ENCODE results near the gene RNF220.
A peak's percentile ranks its signal among the peaks of the same experiment; 100 is the strongest.

Gene RNF220

GRCh38 chr1:44405031-44405797 lies at the start of gene RNF220:
TSS of gene RNF220 (plus strand) at chr1:44405255.
- no peak for DNase-seq (ENCODE audit: low read depth)

DNA sequence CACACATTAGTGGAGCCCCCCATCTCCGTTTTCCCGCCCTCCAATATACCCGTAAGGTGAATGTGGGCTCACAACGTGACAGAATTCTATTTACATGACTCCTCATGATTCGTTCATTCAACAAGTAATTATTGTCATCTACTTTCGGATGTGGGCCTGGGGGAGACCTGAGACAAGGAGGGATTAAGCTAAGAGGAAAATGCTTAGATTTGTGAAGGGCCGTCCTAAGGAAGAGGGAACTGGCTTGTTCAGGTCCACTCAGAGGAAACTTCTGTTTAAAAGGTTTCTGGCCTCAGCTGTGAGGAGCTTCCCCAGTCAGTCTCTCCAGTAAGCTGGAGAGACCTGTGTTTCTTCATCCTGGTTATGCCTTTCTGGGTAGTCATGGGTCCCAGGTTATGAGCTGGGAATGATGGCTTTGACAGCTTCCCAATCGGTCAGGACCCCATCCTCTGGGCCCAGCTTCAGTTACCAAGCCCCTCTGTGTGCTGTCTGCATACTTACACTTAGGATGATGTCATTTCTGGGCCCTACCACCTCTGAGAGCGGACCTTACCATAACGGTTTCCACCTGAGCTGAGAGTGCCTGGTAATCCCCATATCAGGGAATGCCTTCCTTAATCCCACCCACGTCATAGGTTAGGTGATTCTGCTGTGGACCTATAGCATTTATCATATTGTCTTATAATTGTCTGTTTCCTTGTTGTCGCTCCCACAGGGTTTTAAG lies 49.3 kb upstream of the RNF220 start:
- no peak for DNase-seq (ENCODE audit: low read depth)

DNA sequence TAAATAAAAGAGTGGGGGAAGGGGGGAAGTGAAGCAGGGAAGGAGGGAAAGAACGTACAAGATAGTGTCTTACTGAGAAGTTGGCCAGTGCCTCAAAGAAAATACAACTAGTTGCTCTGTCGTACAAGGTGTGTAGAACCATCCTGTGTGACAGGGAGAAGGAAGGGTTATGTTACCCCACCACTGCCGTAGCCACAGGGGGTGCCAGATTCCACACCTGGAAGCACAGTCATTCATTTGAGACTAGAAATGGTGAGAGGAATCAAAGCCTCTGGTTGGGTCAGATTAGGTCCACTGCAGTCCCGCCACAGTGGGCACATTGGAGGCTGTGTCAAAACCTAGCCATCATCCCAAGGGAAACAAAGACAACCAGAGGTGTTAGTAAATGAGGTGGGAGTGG lies 47.3 kb upstream of the RNF220 start:
- no peak for DNase-seq (ENCODE audit: low read depth)

- DNase-seq (ENCODE audit: low read depth): no peak
Measured at GRCh38 chr1:44359234-44359935, 45.7 kb upstream of the RNF220 start.

DNA sequence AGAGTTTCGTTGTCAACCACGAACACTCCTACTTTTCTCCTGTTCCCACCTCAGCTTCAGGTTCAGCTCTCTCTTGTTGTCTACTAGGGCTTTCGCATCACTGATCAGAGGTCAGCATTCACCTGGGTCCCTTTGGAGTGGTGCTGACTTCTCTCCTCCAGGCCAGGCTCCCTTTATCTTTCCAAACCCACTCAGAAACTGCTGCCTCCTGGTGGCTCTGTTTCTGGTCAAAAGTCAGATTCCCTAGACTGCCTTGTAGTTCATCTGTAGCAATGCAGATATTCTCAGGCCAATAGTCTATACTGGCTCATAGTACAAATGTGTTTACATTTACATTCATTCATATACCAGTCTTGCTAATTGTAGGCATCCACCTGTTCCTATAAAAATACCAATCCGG lies 43.6 kb upstream of the RNF220 start:
- DNase-seq (ENCODE audit: low read depth): no peak

DNA sequence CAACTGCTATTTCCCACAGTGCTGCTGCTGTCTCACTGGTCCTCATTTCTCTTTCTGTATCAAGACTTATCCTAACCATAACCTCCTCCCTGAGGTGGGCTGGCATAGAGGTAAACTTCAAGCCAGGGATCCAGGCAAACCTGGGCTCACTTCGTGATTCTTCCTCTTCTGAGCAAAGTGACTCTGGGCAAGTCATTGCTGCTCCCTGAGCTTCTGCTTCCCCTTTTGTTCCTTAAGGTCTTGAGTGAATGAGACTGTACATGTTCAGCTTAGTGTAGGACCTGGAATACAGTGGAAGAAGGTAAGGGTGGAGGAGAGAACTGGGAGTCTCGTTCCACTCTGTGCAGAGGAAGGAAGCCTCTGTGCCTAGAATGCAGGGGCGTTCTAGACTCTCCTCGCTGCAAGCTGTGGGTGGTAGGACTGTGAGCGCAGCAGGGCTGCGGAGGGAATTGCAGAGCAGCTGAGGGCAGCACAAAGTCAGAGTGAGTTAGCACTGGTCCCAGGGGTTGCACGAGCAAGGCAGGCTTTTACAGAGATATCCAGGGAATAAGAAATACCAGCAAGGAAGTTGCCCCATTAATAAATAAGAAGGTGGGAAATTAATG lies 38.6 kb upstream of the RNF220 start:
- no peak for DNase-seq (ENCODE audit: low read depth)

GRCh38 chr1:44367944-44368343 lies 37.1 kb upstream of the RNF220 start:
- no peak for DNase-seq (ENCODE audit: low read depth)

- no peak for DNase-seq (ENCODE audit: low read depth)
Measured at GRCh38 chr1:44368471-44369151, 36.4 kb upstream of the RNF220 start.

DNA sequence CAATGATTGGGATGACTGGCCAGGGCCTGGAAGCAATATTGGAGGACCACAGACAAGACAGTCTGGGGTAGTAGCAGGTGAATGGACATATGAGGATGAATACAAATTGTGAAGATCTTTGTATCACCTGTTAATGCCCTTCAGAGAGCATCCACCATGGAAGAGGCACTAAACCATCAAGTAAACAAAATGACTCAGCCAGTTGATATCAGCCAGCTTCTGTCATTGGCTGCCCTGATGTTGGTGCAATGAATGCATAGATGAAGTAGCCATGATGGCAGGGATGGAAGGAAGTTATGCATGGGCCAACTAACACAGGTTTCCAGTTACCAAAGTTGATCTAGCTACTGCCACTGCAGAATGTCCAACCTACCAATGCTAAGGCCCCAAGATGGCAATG lies 33.8 kb upstream of the RNF220 start:
- DNase-seq (ENCODE audit: low read depth): no peak

DNA sequence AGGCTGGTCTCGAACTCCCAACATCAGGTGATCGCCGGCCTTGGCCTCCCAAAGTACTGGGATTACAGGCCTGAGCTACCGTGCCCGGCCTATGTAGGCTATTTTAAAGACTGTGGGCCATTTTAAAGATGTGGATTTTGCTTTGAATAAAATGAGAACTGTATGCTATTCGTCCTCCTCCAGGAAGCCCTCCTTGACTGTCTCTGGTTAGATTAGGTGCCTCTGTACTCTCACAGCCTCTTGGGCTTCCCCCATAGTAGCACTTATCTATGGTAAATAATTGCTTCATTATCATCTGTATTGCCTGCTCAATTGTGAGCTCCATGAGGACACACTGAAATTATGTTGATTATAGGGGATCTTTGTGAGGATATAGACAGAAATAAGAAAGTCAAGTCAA lies 29.5 kb upstream of the RNF220 start:
- DNase-seq (ENCODE audit: low read depth): no peak

- DNase-seq (ENCODE audit: low read depth): peak; percentile 24
Measured at GRCh38 chr1:44377925-44378784, 26.9 kb upstream of the RNF220 start.

GRCh38 chr1:44380666-44381177 lies 24.3 kb upstream of the RNF220 start:
- DNase-seq (ENCODE audit: low read depth): no peak

GRCh38 chr1:44388551-44388950 lies 16.5 kb upstream of the RNF220 start:
- DNase-seq (ENCODE audit: low read depth): no peak

- no peak for DNase-seq (ENCODE audit: low read depth)
Measured at GRCh38 chr1:44389437-44389836, 15.6 kb upstream of the RNF220 start.

GRCh38 chr1:44390277-44390676 lies 14.8 kb upstream of the RNF220 start:
- DNase-seq (ENCODE audit: low read depth): no peak

DNA sequence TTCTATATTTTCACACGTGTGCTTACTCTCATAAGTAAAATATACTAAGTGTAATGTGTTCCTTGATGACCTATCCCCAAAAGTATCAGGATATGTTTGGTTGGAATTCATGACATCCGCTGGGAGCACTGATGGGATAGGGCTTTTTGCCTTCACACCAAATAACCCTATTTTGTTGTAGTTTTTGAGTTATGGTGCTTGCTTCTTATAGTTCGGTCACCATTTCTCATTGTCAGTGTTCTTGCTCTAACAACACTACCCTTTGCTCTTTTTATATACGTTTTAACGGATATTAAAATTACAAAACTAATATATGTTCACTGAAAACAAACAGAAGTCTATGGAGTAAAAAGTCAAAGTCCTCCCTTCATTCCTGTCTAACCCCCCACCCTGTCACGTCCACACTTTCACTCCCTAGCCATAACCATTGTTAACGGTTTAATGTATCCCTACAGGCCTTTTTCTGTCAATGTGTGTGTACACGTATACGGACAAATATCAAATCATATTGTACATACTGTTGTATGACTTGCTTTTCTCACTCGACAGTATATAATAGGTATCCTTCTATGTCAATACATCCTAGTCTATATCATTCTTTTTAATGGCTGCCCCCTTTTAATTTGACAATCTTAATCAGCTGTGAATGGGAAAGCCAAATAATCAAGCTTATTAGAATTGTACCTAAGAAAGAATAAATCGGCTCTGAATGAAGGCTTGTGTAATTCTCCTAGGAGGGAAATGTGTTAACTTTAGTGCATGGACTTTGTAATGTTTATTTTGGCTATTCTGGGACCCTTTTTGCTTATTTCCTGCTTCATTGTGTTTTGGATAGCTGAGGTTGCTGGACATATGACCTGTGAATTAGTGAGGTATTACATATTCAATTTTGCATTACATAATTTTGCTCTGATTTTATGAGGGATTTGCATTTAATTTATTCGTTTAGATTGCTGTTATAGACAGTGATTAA lies 3.5 kb upstream of the RNF220 start:
- no peak for DNase-seq (ENCODE audit: low read depth)

- no peak for DNase-seq (ENCODE audit: low read depth)
Measured at GRCh38 chr1:44405798-44406736, 1.0 kb downstream of the RNF220 start.

DNA sequence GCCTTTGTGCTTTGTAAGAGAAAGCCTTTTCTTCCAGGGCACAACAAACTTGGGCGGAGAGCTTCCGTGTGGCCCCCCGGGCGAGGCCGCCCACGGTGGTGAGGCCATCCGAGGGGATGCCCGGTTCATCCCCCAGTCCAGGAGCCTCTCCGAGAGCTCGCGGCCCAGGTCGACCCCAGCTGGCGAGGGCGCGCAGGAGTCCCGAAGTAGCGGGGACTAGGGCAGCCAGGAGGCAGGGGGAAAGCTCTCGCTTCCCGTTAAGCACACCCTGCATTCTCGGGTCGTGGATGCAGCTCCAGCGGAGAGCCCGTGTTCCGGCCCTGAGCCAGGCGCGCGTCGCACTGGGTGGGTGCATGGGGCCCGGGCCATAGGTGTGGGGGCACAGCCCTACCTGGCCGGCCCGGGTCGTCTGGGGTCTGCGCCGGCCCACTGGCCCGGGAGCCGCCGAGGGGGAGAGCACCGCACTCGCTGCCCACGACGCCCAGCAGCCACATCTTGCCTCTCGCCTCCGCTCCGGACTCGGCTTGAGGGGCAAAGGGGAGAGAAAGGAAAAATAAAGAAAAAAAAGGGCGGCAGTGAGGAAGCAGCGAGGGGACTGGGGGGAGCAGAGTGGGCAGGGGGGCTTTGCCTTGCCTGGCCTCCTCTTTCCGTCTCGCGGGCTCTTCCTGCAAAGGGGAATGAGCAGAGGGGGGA lies 1.8 kb downstream of the RNF220 start:
- DNase-seq (ENCODE audit: low read depth): no peak

Data from stimulated activated CD4-positive, alpha-beta T cell treated with anti-CD3 and anti-CD28 coated beads, Interleukin-2, amount 100 ng/mL, for 4 hours (primary cell).